Psoas muscle (tissue), 8 donors: ENCODE data around the gene FTCD. TPM values are rescaled to one million over a fixed set of nuclear protein-coding genes. Genes with fewer than 3 reads are reported as not detected.
"Not testable (repeated sequence)": the region's sequence is repeated elsewhere in the genome, so short reads cannot be mapped to it uniquely, and the experiment has no call there.

Experiments used
- ATAC-seq, 4 donors: fragments of 200-7000 bp; cut with Tn5 transposase; one replicate each; pipeline ENCODE4 v1.9.1; 2020; ENCODE audit warnings: moderate library complexity in 3 of 4, mild to moderate bottlenecking in 2 of 4
- DNase-seq, 2 donors: peaks; one replicate each; pipeline ENCODE4 v3.0.0-alpha.2; 2020
- H3K27ac ChIP-seq: fragments of 200-600 bp; one replicate; pipeline ENCODE4 v1.8.0; 2022
- H3K27me3 ChIP-seq, 3 donors: fragments of 200-600 bp in 1 of 3; one replicate each; pipeline versions ENCODE4 v1.6.1 to v1.8.0; 2013 to 2022; ENCODE audit warnings: low read length in 2 of 3, mild to moderate bottlenecking in 2 of 3, moderate library complexity in 1 of 3; ENCODE audit not compliant: insufficient read depth in 3 of 3
- H3K36me3 ChIP-seq, 2 donors: fragments of 200-600 bp in 1 of 2; one replicate each; pipeline versions ENCODE4 v1.6.1 to v1.8.0; 2013 to 2022; ENCODE audit warnings: low read depth in 1 of 2, mild to moderate bottlenecking in 1 of 2, moderate library complexity in 1 of 2; ENCODE audit not compliant: insufficient read depth in 1 of 2
- H3K4me1 ChIP-seq: fragments of 200-600 bp; one replicate; pipeline ENCODE4 v1.8.0; 2022
- H3K4me3 ChIP-seq: fragments of 200-600 bp; one replicate; pipeline ENCODE4 v1.8.0; 2022; ENCODE audit warnings: mild to moderate bottlenecking
- H3K9me3 ChIP-seq: fragments of 200-600 bp; one replicate; pipeline ENCODE4 v1.8.0; 2022
- WGBS, 3 donors: extraction: QIAGEN DNeasy Blood & Tissue Kit; methylation state at CpG; one replicate each; pipeline versions ENCODE4 v1.1.6 to v1.1.7; 2013; 5-methylcytosine and 5-hydroxymethylcytosine counted together
- intact Hi-C, 2 donors: fragments of 100-400 bp; cut with DNase I; formaldehyde crosslinking; loops; one replicate each; pipeline versions ENCODE4 v1.11.0 to v1.14.2; 2022
- polyA plus RNA-seq, 3 donors: library from polyadenylated mRNA; stranded (reverse); fragments of 200-250 nt; gene quantifications; one replicate each; pipeline ENCODE4 v1.2.3, GENCODE V29; 2013
- total RNA-seq, 4 donors: library from RNA; stranded (reverse); fragmentation: NEBNext Ultra II Directional in 2 of 4; extraction: Animal tissue kit (Norgen Biotek cat#: 25700) in 2 of 4; gene quantifications; one replicate each; pipeline versions ENCODE4 v1.2.1 to v1.2.4, GENCODE V29; 2021 to 2023
- TF ChIP-seq, protein P1 (sequence below): fragments of 200-600 bp; IDR thresholded peaks from one replicate; pipeline ENCODE4 v1.8.0; 2022; ENCODE audit warnings: antibody characterized with exemption
- donor health status: healthy with polysubstance abuse.
- donor health status: DM: no; HTN: no; CAD: no; lungs with moderate emphysema.
- donor health status: Bipolar disorder and iron deficiency.
- donor health status: healthy.
- donor health status: DM: yes; HTN: yes; CAD: no.
- donor health status: DM: no; HTN: no; CAD: no.
- donor health status: DM: no; HTN: no; CAD: no.
- donor health status: DM: yes; HTN: yes; CAD: no.

Gene FTCD
- total and polyA plus RNA-seq, 7 donors = 0.03 to 2.0 (median 0.13) TPM; not detected in 3

DNA sequence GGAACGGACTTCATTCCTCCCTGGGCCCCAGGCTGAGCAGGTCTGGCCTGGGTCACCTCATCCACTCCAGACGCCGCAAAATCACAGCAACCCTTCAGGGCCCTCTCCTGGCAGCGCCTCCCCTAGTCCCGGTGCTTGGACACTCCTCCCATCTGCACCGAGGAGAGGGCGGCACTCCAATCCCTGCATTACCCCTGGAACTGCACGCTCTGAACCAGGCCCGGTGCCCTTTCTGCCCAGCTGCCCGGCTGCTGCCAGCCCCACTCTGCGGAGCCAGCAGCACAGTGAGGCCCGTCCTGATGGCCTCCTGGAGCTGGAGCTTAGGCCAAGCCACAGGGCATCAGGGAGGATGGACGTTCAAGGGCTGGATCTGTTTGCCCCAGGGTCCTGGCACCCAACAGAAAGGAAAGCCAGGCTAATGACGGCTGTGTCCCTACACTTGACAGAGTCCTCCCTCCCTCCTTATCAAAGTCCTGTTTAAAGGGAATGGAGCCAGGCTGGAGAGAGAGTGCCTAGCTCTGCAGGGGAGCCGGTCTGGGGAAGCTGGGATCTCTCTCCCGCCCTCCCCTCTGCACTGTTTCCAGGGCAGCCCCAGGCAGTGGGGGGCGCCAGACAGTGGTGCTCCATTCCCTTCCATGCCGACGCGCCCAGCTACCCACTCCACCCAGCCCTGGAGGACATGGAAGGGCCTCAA lies 44.7 kb downstream of the FTCD start:
- ATAC-seq (peak in 3 of 4 donors; percentile 14 to 43 (median 32)), DNase-seq (peak; percentile 25 to 66)
- Histone ChIP-seq H3K9me3 (peaks cover 7% of the 10 kb centered on the region), H3K27ac (no peak overlapping the region), H3K27me3 (peaks cover 0 to 9% (median 2%) of the 10 kb centered on the region in 3 donors), H3K36me3 (peaks cover 0 to 33% of the 10 kb centered on the region in 2 donors), H3K4me3 (no peak overlapping the region), H3K4me1 (no peaks in the 10 kb centered on the region)
- TF ChIP-seq, protein P1, sequence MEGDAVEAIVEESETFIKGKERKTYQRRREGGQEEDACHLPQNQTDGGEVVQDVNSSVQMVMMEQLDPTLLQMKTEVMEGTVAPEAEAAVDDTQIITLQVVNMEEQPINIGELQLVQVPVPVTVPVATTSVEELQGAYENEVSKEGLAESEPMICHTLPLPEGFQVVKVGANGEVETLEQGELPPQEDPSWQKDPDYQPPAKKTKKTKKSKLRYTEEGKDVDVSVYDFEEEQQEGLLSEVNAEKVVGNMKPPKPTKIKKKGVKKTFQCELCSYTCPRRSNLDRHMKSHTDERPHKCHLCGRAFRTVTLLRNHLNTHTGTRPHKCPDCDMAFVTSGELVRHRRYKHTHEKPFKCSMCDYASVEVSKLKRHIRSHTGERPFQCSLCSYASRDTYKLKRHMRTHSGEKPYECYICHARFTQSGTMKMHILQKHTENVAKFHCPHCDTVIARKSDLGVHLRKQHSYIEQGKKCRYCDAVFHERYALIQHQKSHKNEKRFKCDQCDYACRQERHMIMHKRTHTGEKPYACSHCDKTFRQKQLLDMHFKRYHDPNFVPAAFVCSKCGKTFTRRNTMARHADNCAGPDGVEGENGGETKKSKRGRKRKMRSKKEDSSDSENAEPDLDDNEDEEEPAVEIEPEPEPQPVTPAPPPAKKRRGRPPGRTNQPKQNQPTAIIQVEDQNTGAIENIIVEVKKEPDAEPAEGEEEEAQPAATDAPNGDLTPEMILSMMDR = no peak
- intact Hi-C loops = no loop called here
- 44 to 63% (median 44%) methylated on average over 19 to 20 of the region's 20 CpGs for WGBS, 3 donors

DNA sequence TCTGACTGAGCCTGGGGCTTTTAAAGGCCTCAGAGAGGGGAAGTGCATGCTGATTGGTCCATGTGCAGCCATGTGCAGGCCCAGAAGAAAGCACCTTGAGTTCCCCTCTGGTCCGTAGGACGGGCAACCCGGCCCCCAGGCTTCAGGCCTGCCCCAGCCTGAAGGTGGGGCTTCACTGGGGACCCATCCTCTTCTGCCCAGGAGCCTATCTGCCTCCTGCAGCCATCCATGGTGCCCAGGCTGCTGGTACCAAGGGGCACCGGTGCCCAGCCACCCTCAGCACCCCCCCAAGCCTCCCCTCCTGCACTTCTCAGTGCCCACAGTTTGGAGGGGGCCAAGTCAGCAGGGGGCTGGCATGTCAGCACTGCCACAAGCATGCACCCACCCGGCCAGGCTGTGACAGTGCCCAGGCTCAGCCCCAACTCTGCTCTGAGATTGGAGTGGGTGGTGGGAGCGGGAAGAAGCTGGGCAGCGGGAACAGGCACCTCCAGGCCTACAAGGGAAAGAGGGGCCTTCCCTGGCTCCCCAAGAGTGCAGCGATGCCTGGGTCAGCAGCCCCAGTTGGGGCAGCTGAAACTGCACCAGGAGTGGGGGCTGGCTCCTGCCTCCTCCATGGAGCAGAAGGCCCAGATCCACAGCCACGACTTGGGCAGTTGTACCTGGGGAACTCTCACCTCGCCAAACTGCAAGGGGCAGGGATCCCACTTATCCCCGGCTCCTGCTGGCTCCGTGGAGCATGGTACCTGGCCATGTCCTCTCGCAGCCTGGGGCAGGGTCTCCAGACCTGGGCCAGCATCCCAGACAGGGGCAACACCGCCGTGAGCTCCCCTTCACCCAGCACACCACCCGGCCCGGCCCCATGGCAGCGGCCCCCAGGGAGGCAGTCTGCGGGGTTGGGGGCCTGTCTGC lies 45.8 kb downstream of the FTCD start:
- Histone ChIP-seq H3K36me3 (peaks cover 0 to 23% of the 10 kb centered on the region in 2 donors), H3K4me3 (no peak overlapping the region), H3K27me3 (peaks cover 0 to 12% (median 2%) of the 10 kb centered on the region in 3 donors), H3K4me1 (no peaks in the 10 kb centered on the region), H3K9me3 (peaks cover 7% of the 10 kb centered on the region), H3K27ac (no peak overlapping the region)
- DNase-seq (peak in 1 of 2 donors; percentile 48), ATAC-seq (no peak)
- WGBS, 3 donors = 69 to 80% (median 73%) methylated on average over 18 to 19 of the region's 19 CpGs
- TF ChIP-seq, protein P1 = no peak
- intact Hi-C loops = no loop called here

DNA sequence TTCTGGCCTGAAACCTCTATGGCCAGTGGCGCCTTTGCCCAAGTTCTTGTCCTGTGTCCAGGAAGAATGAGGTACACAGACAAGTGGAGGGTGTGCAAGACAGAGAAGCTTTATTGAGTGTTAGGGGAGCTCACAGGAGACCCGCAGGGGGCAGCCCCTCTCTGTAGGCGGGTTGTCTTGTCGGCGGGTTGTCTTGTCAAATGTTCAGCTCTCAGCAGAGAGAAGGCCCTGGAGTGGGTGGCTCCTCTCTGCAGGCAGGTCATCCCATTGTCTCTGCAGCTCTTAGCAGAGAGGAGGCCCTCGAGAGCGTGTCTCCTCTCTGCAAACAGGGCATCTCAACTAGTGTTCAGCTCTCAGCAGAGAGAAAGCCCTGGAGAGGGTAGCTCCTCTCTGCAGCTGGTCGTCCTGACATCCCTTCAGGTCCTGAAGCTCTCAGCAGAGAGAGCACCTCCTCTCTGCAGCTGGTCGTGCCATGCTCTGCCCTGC lies 46.5 kb downstream of the FTCD start:
- H3K27ac ChIP-seq = no peak overlapping the region
- TF ChIP-seq, protein P1 = no peak

DNA sequence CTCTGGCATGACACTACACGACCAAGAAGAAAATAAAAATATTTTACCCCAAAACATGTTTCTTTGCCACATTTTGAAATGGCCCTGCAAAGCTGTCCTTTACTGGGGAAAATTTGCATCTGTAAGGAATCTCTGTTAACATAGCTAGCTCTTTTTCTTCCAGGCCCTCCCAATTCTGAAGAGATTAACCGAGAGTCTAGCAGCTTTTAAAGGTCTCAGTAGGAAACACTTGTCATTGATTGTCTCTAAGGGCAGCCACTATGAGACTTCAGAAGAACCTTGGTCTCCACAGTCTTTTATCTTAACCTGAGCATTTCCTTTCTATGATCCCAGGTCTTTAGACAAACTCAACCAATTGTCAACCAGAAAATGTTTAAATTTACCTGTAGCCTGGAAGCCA lies 48.0 kb downstream of the FTCD start:
- peaks cover 0 to 21% (median 2%) of the 10 kb centered on the region in 3 donors for H3K27me3 ChIP-seq
- H3K9me3 ChIP-seq = peaks cover 15% of the 10 kb centered on the region
- intact Hi-C loops, H3K27ac ChIP-seq, H3K4me3 ChIP-seq, H3K4me1 ChIP-seq, H3K36me3 ChIP-seq, ATAC-seq, DNase-seq: not testable (repeated sequence)
- WGBS, 3 donors = 80 to 87% (median 87%) methylated on average over 2 of the region's 2 CpGs

More for the DNA sequence above, 46.5 kb downstream of the FTCD start:
- ATAC-seq = no peak
- peaks cover 0 to 19% (median 2%) of the 10 kb centered on the region in 3 donors for H3K27me3 ChIP-seq
- WGBS, 3 donors = 72 to 82% (median 77%) methylated on average over 8 to 9 of the region's 9 CpGs
- H3K4me1 ChIP-seq = no peaks in the 10 kb centered on the region
- no peak for DNase-seq
- peaks cover 0 to 17% of the 10 kb centered on the region in 2 donors for H3K36me3 ChIP-seq
- intact Hi-C loops = no loop called here
- H3K4me3 ChIP-seq = no peak overlapping the region
- H3K9me3 ChIP-seq = peaks cover 7% of the 10 kb centered on the region

DNA sequence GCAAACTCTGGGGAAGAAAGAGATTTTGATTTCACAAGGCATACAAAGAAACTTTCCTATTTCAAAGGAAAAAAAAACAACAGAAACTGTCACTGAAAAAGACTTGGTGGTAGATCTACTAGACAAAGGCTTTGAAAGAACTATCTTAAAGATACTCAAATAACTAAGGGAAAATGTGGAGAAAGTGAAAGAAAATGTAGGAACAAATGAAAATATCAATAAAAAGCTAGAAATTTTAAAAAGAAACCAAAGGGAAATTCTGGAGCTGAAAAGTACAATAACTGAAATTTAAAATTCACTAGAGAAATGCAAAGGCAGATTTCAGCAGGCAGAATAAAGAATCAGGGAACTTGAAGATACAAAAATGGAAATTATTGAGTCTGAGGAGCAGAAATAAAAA lies 51.3 kb downstream of the FTCD start:
- TF ChIP-seq, protein P1 = no peak
- Histone ChIP-seq H3K4me3 (no peak overlapping the region), H3K9me3 (peaks cover 19% of the 10 kb centered on the region), H3K27me3 (peaks cover 0 to 35% (median 5%) of the 10 kb centered on the region in 3 donors), H3K4me1 (no peaks in the 10 kb centered on the region), H3K36me3 (no peaks in the 10 kb centered on the region), H3K27ac (no peak overlapping the region)
- no peak for ATAC-seq
- DNase-seq = no peak
- intact Hi-C loops = loop anchor here in 1 of 2 donors (5.0 kb wide), 1 partner anchor 132 kb away; no protein-coding TSS in a partner anchor
